HK-2 (cell line): ENCODE data around the gene ZNHIT6.

Source experiments
- DNase-seq: peaks from one replicate; pipeline ENCODE4 v3.0.0-alpha.2; 2018; ENCODE audit not compliant: unreplicated experiment

The ZNHIT6 gene

DNA sequence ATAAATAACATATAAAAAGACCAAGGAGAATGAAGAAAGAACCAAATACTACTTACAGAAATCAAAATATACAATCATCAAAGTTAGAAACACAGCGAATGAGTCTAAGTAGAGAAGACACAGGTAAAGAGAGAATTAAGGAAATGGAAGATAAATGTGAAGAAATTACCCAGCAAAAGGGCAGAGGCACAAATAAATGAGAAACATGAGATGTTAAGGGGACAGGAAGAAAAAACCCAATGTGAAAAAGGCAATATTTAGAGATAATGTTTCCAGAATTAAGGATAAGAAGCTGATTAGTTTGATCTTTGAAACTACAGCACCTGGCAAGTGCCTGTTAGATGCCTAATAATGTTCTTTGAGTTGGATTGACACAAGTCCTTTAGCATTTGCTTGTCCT is 86.8 kb downstream of the ZNHIT6 start:
- no peak for DNase-seq

DNA sequence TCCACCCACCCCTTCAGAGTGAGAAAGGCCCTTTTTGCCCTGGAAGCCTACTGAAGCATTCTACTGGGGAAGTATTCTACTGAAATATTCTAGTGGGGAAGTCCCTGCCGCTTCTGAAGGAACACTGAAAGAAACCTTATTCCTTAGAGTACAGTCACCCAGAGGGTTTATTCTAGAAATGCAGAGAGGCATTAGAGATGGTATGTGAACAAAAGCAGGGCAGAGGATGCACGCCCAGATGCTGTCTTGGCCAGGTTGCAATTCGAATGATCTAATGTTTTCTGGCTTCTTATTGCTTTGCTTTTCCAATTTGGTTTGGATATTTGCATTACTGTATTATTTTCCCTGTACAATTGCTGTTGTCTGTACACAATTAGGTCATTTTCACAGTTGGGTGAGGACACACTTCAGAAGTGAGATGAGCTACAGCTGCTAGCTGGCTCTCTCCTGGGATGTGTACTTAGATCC is 90.6 kb downstream of the ZNHIT6 start:
- DNase-seq = no peak

DNA sequence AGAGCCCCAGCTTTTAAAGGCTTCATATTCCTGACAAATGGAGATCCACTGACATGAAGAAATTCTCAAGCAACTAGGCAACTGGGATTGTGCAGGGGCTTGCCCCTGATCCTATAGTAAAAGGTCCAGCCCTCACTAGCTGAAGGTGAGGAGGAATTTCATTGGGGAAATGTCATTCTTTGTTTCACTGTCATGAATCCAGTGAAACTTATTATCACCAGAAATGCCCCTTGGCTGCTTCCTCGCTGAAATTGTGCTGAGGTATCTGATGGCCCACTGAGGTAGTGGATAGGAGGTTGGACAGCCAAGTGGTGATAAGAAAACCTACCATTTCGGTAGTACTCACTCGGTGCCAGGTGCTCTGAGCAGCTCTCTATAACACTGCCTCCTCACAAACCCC is 91.5 kb downstream of the ZNHIT6 start:
- DNase-seq = no peak

DNA sequence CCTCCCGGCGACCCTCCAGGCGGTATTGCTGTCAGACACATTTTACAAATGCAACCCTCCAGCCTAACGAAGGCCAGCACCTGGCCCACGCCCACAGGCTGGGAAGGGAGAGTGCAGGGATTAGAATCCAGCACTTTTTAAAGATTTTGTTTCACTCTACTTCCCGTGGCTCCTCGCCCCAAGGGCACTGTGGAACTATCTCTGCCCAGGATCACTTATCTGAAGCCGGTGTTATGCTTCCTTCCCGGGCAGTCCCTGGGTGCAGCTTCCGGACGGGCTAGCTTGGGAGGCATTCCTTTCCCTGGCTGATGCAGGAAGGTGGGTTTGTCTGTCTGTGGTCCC is 91.9 kb downstream of the ZNHIT6 start:
- no peak for DNase-seq

DNA sequence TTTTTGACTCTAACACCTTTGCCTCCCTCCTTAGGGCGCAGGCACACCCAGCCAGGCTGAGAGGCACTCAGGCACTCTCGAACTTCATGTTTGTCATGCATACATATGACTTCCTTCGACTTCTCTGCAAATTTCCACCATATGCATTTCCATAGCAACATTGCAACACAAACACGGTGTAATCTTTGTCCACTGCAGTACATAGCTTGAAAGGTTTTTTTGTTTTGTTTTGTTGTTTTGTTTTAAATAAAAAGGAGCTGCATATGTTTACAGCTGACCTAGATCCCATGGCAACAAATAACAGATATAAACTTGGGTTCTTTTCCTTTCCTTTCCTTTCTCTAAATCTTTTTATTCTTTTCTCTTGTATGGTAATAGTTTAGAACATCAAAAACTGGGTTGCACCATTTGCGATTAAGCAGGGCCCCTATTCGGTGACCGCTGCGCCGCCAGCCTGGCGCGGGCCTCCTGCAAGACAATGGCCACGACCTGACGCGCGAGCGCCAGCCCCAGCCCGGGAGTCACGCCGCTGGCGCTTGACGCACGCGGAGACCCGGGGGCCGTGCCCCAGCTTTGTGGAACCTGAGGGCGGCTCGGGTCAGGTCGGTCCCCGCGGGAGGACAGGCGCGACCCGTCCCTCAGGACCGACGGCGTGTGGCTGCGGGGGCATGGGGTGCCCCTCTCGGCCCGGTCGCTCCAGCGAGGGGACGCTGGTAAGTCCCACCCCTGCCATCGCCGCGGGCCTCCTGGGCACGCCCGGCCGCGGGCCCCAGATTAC is 92.5 kb downstream of the ZNHIT6 start:
- DNase-seq = no peak

DNA sequence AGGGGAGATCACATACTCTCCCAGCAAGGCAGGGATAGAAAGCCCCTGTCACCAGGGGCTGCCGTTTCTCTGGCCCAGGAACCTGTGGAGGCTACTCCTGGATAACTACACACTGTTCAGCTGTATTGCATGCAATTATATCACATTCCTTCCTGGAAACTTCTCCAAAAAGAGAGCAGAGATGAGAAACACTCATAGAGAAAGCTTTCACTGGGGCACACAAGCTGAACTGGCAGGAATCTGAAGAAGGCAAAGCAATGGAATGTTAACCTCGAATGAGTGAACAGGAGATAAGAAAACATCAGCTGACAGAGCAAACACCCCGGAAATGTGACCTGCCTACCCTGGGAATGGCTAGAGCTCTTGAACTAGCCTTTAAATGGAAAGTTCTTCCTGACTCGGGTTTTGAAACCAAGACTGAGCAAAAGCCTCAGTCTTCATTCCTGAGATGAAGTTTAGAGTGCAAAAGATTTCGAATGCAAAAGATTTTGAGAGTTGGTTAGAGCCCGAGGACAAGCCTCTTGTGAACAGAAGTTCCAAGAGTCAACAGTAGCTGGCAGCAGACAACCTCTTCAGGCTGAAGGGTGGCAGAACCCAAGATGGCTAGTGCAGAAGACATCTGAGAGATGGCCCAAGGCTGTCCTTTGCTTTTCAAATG is 95.4 kb downstream of the ZNHIT6 start:
- peak; percentile 76 for DNase-seq

DNA sequence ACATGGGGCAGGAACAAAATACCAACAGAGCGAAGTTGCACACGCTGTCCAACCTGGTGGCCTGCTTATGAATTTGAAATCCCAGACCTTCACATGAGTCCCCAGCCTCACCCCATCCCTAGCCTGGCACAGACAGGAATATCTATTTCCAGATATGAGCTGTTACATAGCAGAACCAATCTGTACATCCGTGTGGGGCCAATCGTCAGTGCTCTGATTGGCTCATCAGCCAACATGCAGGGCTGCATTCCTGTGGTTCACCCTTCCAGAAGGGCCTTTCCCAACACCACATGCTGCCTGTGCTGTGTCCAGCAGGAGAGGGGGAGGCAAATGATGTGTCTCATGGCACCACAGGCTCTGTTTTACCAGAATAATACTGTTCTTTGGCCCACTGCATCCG is 96.4 kb downstream of the ZNHIT6 start:
- DNase-seq = peak; percentile 93

DNA sequence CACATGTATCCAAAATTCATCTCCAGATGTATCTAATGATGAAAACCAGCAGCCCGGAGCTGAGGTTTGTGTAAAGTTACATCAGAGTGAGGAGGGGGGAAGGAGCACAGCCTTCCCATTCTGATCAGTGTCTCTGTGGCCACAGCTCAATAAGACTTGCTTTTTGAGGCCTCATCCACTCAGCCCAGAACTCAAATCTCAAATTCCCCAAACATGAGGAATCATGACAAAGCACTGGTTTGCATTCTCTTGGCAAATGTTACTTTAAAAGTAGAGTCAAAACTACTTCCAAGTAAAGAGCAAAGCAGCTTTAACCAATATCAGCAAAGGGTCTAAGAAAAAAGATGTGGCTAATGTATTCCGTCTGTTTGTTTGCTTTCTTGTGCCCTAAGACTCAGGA is 96.8 kb downstream of the ZNHIT6 start:
- peak; percentile 45 for DNase-seq

DNA sequence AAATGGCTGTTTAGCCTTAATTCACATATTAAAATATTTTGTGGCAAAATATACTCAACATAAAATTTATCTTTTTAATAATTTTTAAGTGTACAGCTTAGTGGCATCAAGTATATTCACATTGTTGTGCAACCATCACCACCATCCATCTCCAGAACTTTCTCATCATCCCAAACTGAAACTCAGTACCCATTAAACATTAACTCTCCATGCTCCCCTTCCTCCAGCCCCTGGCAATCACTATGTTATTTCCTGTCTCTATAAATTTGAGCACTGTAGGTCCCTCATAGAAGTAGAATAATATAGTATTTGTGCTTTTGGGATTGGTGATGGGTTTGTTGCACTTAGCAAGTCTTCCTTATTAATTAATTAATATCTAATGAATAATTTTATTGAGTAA is 98.3 kb downstream of the ZNHIT6 start:
- no peak for DNase-seq

DNA sequence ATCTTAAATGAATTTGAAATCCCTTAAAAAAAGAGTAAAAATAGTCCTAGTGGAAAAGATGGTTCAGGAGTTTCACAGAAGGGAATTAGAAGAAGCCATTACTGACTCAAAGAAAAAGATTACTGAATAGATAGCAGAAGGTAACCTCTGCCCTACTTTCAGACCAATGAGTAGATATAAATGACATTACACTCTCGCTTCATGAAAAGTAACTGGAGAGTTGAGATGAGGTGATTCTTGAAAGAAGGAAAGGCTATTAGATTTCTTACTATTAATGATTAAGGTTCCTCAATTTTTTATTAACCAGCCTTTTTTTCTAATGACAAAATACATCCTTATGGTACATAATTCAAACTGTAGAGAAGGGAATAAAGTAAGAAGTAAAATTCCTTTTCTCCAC is 99.4 kb downstream of the ZNHIT6 start:
- DNase-seq = no peak

DNA sequence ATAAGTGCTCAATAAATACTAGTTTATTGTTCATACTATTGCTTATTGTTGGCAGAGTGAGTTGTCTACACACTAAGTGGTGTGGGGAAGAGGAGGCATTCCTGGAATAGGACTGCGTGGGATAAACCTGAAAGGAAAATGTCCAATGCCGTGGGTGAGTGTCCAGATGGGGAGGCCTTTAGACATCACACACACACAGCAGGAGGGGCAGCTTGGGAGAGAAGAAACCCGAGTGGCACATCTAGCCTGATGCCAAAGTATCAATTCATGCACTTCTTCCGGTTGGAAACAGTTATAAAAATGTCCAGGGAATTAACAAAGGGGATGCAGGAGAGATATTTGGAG is 100.3 kb downstream of the ZNHIT6 start:
- peak; percentile 35 for DNase-seq

DNA sequence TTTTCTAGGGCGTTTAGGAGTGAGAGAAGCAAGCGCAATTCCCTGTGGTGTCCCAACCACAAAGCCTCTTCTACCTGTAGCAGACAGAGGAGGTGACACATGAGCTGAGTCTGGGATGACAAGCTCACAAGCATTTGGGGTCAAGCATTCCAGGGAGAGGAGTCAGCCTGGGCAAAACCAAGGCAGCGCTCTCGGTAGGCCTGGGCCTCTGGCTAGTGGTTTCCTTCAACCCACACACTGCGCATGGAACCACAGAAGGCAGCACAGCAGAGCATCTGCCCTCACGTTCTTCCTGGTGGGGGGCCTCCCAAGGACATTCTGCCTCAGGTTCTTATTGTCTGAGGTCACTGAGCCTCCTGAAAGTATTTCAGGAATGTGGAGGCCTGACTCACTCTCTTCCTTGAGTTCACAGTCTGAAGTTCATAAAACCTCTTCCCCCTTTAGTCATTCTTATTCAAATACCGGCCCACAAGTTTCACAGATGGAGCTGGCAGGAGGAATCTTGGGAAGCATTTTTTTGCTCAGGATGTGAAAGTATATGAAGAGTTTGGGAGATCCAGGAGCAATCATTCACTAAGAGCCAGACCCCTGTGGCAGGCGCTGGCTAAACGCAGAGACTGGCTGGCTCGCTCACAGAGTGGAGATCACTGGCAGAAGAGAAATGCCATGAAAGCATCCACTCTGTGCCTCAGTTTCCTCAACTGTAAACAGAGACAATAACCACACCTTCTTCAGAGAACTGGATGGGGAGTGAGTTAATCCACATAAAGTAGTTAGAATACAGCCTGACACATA is 100.9 kb downstream of the ZNHIT6 start:
- peak; percentile 98 for DNase-seq

DNA sequence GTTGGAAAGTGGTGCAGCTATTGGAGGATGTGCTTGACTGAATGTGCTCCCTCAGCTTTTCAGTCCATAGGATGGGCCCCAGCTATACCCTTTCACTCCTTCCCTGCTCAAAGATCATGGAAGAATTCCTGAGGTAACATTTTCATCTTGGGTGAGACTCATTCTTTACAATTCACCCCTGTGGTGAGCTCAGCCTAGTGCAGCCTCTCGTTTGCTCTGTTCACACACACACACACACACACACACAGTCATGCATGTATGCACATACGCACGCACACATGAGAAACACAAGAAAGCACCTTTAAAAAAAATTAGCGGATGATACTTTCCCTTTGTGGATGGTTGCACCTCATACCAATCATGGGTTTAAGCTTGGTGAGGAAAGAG is 101.8 kb downstream of the ZNHIT6 start:
- DNase-seq = peak; percentile 55

DNA sequence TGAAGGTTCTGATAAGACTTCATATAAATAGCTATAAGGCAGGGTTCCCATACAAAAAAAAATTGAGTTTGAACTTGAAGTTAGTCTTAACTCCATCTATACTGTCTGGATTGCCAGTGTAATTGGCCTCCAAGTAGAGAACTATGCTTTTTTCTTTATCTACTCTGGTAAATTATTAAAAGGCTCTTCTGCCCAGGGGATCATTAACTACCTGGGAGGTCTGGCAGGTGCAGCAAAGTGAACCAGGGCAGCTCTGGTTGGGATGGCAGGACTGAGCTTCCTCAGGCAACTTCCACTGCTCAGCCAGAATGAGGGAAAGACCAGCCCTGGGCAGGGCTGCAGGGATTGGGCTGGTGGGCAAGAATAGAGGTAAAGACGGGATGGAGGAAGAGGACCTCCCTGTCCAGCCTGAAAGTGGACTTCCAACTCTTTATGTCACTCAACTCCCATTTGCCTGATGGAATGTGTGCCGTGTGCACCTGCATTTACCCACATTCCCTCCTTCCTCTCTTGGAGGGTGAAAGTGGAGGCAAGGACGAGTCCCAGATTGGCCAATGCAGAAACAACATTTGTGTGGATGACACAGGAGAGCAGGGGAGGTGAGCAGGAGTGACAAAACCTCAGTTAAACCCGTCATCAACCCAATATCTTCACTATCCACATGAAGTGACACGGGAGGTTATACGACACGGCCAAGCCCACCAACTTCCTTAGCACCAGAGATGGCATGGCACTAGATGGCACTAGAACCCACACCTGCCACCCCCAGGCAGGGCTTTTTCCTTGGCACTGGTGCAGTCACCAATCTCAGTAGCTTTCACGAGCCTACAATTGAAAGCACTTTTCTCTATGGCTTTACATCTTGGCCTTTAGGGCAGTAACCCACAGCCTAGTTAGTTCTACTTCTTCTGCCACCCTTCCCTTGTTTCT is 102.5 kb downstream of the ZNHIT6 start:
- DNase-seq = peak; percentile 44

DNA sequence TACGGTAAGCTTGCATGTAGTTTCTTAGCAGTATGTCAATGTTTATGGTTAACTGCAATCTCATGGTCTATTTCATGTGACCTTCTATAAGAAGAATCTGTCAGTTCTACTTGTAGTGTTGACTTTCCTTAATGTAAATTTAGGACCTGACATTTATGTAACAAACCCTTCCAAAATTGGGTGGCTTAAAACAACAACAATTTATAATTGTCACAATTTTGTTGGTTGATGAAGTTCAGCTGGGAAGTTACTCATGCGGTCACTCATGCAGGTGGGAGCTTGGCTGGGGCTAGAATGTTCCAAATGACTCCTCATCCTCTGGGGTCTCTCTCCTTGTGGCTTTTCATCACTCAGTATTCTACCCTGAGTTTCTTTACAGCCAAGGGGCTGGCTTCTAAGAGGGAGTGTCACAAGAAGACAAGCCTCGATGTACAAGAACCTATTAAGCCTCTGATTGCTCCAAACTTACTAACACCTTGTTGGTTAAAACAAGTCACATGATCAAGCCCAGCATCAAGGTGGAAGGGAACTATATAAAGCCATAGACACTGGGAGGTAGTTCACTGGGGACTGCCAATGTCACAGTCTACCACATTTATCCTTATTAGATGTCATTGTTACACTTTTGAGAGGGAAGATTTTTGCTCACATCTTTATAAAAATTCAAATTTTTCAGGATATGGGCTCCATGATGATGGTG is 103.8 kb downstream of the ZNHIT6 start:
- no peak for DNase-seq

DNA sequence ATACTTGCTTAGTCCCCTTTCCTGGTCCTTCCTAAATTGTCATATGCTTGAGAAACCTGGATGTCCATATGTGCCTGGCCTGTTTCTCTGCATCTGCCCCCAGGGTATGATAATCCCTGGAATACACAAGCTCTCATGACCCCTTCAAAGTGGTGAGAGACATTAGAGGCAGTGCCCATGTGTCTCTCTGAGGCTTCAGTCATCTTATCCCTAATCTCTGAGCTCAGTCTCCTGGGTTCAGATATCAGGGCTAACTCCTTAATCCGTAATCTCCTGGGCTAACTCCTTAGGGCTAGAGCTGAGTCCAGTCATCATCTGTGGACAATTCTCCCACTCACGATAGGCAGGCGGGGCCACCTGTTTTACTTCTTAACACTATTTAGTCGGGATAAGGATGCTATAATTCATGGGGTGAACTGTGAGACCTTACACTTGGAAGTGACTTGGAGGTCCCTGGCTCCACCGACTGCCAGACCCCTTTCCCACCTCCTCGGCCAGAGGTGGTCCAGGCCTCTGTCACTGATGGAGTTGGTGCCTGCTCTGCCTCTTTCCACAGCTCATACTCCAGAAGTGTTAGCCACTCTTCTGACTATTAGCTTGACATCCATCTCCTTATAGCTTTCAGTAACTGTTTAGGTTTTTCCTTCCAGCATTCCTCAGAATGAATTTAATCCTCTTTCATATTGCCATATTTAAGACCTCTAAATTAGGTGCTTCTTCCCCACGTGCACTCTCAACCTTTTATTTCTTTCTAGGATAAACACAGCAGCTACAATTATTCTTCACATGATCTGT is 105.0 kb downstream of the ZNHIT6 start:
- no peak for DNase-seq

DNA sequence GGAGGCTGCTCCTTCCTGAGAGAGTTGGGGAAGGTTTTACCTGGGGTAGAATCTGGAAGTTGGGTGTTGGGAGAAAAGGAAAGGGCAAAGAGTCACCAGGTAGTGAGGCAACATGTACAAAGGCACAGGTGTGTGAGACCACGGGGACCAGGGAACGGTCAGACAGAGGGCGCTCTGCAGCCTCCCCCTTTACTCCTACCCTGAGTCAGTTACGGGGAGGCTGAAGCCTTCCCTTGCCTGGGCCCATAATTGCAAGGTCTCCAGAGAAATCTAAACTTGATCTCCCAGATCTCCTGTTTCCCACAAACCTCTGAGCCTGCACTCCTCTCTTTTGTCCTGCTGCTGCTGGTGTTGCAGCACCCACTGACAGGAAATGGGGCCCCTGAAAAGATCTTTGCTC is 105.7 kb downstream of the ZNHIT6 start:
- no peak for DNase-seq

DNA sequence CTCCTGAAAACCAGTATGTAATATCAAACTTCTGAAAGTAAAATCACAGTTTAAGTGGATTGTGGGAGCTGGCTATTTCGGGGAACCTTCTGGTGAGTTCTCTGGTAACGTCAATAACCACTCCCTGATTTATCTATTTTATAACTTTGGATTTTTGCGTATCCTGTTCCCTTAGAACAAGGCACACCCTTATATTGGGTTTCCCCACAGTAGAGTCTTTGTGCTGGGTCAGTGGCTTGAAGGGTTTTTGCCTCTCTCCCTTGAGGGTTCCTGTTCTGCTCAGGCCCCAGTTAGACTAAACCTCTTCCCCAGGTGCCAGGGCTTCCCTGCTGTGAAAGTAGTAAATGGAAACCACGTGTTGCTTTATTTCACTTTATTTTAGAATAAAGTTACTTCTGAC is 106.3 kb downstream of the ZNHIT6 start:
- DNase-seq = no peak

DNA sequence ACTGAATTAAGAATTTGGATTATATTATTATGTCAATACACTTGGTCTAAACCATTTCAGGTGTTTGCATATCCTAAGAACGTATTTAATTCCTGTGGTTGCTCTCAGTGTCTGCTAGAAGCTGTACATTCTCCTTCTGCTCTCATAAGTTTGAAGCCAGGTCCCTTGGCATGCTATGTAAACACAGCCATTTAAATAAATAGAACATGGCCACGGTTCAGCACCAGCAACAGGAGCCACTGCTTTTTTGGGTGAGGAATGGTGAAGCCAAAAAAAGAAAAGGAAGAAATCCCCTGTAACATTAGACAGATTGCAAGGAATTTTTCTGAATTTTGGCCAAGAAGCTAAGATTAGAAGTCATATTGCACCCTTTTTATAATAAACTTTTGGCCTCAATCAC is 108.6 kb downstream of the ZNHIT6 start:
- DNase-seq = no peak
